Measurements from ENCODE around the gene IFNA10. TPM values are rescaled to one million over a fixed set of nuclear protein-coding genes. Genes with fewer than 3 reads are reported as not detected.

IFNA10 gene
- not detected in 2 replicates for total RNA-seq

DNA sequence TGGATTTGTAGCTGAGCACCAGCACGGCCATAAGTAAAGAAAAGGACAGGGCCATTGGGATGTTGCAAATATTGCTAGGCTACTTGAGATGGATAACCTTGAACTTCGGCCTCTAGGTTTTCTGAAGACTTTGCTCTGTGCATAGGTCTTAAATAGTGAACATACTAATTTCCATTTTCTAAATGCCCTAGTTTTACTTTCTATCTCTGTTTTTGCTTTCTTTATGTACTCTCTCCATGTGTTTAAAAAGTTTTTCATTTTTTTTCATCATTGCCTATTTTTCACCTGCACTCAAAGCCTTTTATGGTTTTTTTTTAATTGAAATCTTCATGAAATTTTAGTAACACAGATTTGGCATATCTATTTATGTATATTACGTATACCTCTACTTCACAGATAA, at the start of gene IFNA10:
Gene IFNA10 (minus strand): TSS at position 101 of the 400 bp plus-strand sequence. CDS start 46 bp downstream, at position 55.

DNA sequence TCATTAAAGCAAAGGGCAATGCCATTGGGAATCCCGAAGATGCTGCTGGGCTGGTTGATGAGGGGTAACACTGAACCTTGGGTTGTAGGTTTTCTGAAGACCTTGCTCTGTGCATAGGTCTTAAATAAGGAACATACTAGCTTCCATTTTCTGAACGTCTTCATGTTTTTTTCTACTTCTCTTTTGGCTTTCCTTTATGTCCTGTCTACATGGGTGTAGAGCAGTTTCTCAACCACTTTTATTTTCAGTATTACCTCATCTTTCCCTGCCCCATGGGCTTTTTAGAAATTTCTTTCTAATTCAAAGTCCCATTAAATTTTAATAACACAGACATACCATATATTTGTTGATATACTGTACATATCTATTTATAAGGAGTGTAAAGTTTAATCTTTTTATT, 33.0 kb upstream of the IFNA10 start, which contains the start of gene IFNA14:
Gene IFNA14 (minus strand): TSS at position 95 of the 400 bp plus-strand sequence. CDS start 70 bp downstream, at position 25.

DNA sequence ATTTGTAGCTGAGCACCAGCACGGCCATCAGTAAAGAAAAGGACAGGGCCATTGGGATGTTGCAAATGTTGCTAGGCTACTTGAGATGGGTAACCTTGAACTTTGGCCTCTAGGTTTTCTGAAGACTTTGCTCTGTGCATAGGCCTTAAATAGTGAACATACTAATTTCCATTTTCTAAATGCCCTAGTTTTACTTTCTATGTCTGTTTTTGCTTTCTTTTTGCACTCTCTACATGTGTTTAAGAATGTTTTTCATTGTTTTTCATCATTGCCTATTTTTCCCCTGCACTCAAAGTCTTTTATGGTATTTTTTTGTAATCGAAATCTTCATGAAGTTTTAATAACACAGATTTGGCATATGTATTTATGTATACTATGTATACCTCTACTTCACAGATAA, 21.2 kb upstream of the IFNA10 start, which contains the start of gene IFNA17:
Gene IFNA17 (minus strand): TSS at position 101 of the 400 bp plus-strand sequence. CDS start 49 bp downstream, at position 52.

DNA sequence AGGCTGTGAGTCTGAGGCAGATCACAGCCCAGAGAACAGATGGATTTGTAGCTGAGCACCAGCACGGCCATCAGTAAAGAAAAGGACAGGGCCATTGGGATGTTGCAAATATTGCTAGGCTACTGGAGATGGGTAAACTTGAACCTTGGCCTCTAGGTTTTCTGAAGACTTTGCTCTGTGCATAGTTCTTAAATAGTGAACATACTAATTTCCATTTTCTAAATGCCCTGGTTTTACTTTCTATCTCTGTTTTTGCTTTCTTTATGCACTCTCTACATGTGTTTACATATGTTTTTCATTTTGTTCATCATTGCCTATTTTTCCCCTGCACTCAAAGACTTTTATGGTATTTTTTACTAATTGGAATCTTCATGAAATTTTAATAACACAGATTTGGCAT, 10.3 kb upstream of the IFNA10 start, which contains the start of gene IFNA16:
Gene IFNA16 (minus strand): TSS at position 101 of the 400 bp plus-strand sequence. CDS start 6 bp downstream, at position 95.

DNA sequence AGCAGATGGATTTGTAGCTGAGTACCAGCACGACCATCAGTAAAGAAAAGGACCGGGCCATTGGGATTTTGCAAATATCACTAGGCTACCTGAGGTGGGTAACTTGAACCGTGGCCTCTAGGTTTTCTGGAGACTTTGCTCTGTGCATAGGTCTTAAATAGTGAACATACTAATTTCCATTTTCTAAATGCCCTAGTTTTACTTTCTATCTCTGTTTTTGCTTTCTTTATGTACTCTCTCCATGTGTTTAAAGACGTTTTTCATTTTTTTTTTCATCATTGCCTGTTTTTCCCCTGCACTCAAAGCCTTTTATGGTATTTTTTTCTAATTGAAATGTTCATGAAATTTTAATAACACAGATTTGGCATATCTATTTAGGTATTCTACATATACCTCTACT, 4.8 kb downstream of the IFNA10 start, which contains the start of gene IFNA7:
Gene IFNA7 (minus strand): TSS at position 101 of the 400 bp plus-strand sequence. CDS start 40 bp downstream, at position 61.

DNA sequence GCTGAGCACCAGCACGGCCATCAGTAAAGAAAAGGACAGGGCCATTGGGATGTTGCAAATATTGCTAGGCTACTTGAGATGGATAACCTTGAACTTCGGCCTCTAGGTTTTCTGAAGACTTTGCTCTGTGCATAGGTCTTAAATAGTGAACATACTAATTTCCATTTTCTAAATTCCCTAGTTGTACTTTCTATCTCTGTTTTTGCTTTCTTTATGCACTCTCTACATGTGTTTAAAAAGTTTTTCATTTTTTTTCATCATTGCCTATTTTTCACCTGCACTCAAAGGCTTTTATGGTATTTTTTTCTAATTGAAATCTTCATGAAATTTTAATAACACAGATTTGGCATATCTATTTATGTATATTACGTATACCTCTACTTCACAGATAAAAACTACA, 19.5 kb downstream of the IFNA10 start, which contains the start of gene IFNA4:
Gene IFNA4 (minus strand): TSS at position 101 of the 400 bp plus-strand sequence. CDS start 56 bp downstream, at position 45.

DNA sequence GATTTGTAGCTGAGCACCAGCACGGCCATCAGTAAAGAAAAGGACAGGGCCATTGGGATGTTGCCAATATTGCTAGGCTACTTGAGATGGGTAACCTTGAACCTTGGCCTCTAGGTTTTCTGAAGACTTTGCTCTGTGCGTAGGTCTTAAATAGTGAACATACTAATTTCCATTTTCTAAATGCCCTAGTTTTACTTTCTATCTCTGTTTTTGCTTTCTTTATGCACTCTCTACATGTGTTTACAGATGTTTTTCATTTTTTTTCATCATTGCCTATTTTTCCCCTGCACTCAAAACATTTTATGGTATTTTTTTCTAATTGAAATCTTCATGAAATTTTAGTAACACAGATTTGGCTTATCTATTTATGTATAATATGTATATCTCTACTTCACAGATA, 40.4 kb downstream of the IFNA10 start, which contains the start of gene IFNA21:
Gene IFNA21 (minus strand): TSS at position 101 of the 400 bp plus-strand sequence. CDS start 48 bp downstream, at position 53.

Other genes starting within 250 kb of the IFNA10 start
- gene HACD4, start 175.5 kb downstream of the IFNA10 start, total RNA-seq, result 6.9 and 7.0 TPM in 2 replicates
- not detected in 2 replicates for gene IFNB1, start 129.2 kb downstream of the IFNA10 start, total RNA-seq
- gene IFNW1, start 65.3 kb downstream of the IFNA10 start, total RNA-seq, result not detected in 2 replicates
- gene IFNA21, start 40.5 kb downstream of the IFNA10 start, total RNA-seq, result not detected in 2 replicates
- not detected in 2 replicates for gene IFNA4, start 19.6 kb downstream of the IFNA10 start, total RNA-seq
- gene IFNA7, start 4.9 kb downstream of the IFNA10 start, total RNA-seq, result not detected in 2 replicates
- gene IFNA16, start 10.2 kb upstream of the IFNA10 start, total RNA-seq, result not detected in 2 replicates
- not detected in 2 replicates for gene IFNA17, start 21.1 kb upstream of the IFNA10 start, total RNA-seq
- gene IFNA14, start 32.9 kb upstream of the IFNA10 start, total RNA-seq, result not detected in 2 replicates
- gene IFNA5, start 98.2 kb upstream of the IFNA10 start, total RNA-seq, result not detected in 2 replicates
- gene KLHL9, start 128.3 kb upstream of the IFNA10 start, total RNA-seq, result 29.2 and 37.3 TPM in 2 replicates
- not detected in 2 replicates for gene IFNA6, start 143.7 kb upstream of the IFNA10 start, total RNA-seq
- not detected in 2 replicates for gene IFNA13, start 160.9 kb upstream of the IFNA10 start, total RNA-seq
- not detected in 2 replicates for gene IFNA2, start 178.3 kb upstream of the IFNA10 start, total RNA-seq
- not detected in 2 replicates for gene IFNA8, start 202.0 kb upstream of the IFNA10 start, total RNA-seq
- gene IFNA1, start 233.3 kb upstream of the IFNA10 start, total RNA-seq, result not detected in 2 replicates

Data from smooth muscle cell of bladder (primary cell).